Measurements from ENCODE around the gene SPTLC1. TPM values are rescaled to one million over a fixed set of nuclear protein-coding genes. Genes with fewer than 3 reads are reported as not detected.
A peak's percentile ranks its signal among the peaks of the same experiment; 100 is the strongest.

SPTLC1 gene
- total and polyA plus RNA-seq, 2 of the 13 experiments (the other 11 are each of a cell fraction or from before 2014, with no cell fraction given): 56.2 to 72.5 TPM

DNA sequence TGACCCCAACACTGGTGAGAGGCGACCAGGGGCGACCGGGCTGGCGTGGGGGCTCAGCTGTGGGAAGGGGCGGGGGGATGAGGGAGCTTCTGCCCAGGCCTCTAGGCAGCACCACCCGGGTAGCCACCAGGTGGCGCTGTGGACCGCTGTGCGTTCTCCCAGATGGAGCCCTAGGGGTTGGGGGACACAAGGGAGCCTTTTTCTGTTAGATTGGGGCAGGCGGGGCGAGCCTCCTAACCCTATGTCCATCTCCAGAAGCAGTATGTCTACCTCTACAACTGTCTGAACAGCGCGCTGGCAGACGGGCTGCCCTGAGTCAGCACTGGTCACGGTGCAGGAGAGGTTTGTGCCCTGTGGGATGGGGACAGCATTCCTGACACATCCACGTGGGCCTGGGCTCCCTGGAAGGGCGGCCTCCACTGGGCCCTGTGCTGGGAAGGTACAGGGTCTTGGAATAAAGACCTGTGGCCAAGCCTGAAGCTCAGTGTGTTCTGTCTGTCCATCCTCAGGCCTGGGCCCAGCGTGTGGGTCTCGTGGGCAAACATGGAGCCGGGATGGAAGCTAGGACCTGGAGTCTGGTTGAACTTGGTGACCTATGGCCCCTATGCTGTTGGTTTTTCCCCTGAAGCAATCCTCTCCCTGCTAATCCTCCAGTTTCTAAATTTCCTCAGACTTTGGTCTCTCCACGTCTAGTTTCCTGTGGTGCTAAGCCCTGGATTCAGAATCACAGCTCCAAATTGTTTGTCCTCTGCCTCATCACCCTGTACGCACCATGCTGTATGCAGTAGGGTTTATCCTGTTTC, 23.1 kb upstream of the SPTLC1 start (continued):
- TF ChIP-seq, protein P1, sequence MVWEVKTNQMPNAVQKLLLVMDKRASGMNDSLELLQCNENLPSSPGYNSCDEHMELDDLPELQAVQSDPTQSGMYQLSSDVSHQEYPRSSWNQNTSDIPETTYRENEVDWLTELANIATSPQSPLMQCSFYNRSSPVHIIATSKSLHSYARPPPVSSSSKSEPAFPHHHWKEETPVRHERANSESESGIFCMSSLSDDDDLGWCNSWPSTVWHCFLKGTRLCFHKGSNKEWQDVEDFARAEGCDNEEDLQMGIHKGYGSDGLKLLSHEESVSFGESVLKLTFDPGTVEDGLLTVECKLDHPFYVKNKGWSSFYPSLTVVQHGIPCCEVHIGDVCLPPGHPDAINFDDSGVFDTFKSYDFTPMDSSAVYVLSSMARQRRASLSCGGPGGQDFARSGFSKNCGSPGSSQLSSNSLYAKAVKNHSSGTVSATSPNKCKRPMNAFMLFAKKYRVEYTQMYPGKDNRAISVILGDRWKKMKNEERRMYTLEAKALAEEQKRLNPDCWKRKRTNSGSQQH (CRISPR knock-in tag; IDR thresholded peaks at IDR 0.05; ENCODE audit: low read depth): no peak
- TF ChIP-seq ZNF292 (CRISPR knock-in tag; IDR thresholded peaks at IDR 0.05; ENCODE audit: borderline replicate concordance, low read depth) (no peak), SCMH1 (CRISPR knock-in tag; IDR thresholded peaks at IDR 0.05; ENCODE audit: borderline replicate concordance) (no peak), ZNF614 (CRISPR knock-in tag; IDR thresholded peaks at IDR 0.05; ENCODE audit: borderline replicate concordance) (peak; percentile 30; the same call in 1 of the 2 replicates), RXRA (CRISPR knock-in tag; IDR thresholded peaks at IDR 0.05) (peak; percentile 65), IKZF1 (IDR thresholded peaks at IDR 0.05) (no peak), HDAC6 (IDR thresholded peaks at IDR 0.05; ENCODE audit: low read depth, low read length) (no peak), U2AF1 (optimal IDR thresholded peaks at IDR 0.05; ENCODE audit: low read depth, low read length) (no peak), ZBTB20 (CRISPR knock-in tag; IDR thresholded peaks at IDR 0.05; ENCODE audit: borderline replicate concordance, low read depth) (no peak; the same call in 1 of the 2 replicates), BRD4 (CRISPR knock-in tag; IDR thresholded peaks at IDR 0.05) (peak; percentile 60)
- TF ChIP-seq, protein P2, sequence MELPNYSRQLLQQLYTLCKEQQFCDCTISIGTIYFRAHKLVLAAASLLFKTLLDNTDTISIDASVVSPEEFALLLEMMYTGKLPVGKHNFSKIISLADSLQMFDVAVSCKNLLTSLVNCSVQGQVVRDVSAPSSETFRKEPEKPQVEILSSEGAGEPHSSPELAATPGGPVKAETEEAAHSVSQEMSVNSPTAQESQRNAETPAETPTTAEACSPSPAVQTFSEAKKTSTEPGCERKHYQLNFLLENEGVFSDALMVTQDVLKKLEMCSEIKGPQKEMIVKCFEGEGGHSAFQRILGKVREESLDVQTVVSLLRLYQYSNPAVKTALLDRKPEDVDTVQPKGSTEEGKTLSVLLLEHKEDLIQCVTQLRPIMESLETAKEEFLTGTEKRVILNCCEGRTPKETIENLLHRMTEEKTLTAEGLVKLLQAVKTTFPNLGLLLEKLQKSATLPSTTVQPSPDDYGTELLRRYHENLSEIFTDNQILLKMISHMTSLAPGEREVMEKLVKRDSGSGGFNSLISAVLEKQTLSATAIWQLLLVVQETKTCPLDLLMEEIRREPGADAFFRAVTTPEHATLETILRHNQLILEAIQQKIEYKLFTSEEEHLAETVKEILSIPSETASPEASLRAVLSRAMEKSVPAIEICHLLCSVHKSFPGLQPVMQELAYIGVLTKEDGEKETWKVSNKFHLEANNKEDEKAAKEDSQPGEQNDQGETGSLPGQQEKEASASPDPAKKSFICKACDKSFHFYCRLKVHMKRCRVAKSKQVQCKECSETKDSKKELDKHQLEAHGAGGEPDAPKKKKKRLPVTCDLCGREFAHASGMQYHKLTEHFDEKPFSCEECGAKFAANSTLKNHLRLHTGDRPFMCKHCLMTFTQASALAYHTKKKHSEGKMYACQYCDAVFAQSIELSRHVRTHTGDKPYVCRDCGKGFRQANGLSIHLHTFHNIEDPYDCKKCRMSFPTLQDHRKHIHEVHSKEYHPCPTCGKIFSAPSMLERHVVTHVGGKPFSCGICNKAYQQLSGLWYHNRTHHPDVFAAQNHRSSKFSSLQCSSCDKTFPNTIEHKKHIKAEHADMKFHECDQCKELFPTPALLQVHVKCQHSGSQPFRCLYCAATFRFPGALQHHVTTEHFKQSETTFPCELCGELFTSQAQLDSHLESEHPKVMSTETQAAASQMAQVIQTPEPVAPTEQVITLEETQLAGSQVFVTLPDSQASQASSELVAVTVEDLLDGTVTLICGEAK (IDR thresholded peaks at IDR 0.05): no peak
- TF ChIP-seq, protein P2 (CRISPR knock-in tag; IDR thresholded peaks at IDR 0.05): 0 out of 2 replicates have a peak, but pooled peaks have one; percentile 51
- TF ChIP-seq, protein P3, sequence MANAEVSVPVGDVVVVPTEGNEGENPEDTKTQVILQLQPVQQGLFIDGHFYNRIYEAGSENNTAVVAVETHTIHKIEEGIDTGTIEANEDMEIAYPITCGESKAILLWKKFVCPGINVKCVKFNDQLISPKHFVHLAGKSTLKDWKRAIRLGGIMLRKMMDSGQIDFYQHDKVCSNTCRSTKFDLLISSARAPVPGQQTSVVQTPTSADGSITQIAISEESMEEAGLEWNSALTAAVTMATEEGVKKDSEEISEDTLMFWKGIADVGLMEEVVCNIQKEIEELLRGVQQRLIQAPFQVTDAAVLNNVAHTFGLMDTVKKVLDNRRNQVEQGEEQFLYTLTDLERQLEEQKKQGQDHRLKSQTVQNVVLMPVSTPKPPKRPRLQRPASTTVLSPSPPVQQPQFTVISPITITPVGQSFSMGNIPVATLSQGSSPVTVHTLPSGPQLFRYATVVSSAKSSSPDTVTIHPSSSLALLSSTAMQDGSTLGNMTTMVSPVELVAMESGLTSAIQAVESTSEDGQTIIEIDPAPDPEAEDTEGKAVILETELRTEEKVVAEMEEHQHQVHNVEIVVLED (CRISPR knock-in tag; IDR thresholded peaks at IDR 0.05; ENCODE audit: borderline replicate concordance): no peak
- TF ChIP-seq, protein P4, sequence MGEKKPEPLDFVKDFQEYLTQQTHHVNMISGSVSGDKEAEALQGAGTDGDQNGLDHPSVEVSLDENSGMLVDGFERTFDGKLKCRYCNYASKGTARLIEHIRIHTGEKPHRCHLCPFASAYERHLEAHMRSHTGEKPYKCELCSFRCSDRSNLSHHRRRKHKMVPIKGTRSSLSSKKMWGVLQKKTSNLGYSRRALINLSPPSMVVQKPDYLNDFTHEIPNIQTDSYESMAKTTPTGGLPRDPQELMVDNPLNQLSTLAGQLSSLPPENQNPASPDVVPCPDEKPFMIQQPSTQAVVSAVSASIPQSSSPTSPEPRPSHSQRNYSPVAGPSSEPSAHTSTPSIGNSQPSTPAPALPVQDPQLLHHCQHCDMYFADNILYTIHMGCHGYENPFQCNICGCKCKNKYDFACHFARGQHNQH (CRISPR knock-in tag; IDR thresholded peaks at IDR 0.05): peak; percentile 64; the same call in 1 of the 2 replicates
